GM12873 (cell line): ENCODE data around the gene HLA-DMB.

ENCODE experiments used
- CTCF ChIP-seq: IDR thresholded peaks from 2 replicates; pipeline ENCODE4 v1.5.1; 2012; ENCODE audit warnings: low read depth, mild to moderate bottlenecking, moderate library complexity, low read length, control low read depth; ENCODE audit not compliant: insufficient read depth; ENCODE audit errors: missing control alignments

The HLA-DMB gene

GRCh38 chr6:32912951-32913350 lies 27.9 kb downstream of the HLA-DMB start:
- no peak for TF ChIP-seq CTCF

GRCh38 chr6:32908897-32909296 lies 31.9 kb downstream of the HLA-DMB start:
- TF ChIP-seq CTCF: no peak

- TF ChIP-seq CTCF: no peak
Measured at GRCh38 chr6:32906539-32906938, 34.3 kb downstream of the HLA-DMB start.

- TF ChIP-seq CTCF: no peak
Measured at GRCh38 chr6:32905078-32905477, 35.8 kb downstream of the HLA-DMB start.

GRCh38 chr6:32903952-32904351 lies 36.9 kb downstream of the HLA-DMB start:
- no peak for TF ChIP-seq CTCF

- no peak for TF ChIP-seq CTCF
Measured at GRCh38 chr6:32895006-32895345, 45.9 kb downstream of the HLA-DMB start.

- TF ChIP-seq CTCF: no peak
Measured at GRCh38 chr6:32894085-32895005, 46.5 kb downstream of the HLA-DMB start.
